Activated T-helper 2 cell treated with anti-CD3 and anti-CD28 coated beads, Interferon-gamma antibody, Interleukin-2, Interleukin-4, amounts not matched to agents 10 μg/mL and 5 μg/mL and 100 μg/mL, durations not matched to agents 14 hours and 24 hours and 36 hours (primary cell): ENCODE results near the gene TCF4. TPM values are rescaled to one million over a fixed set of nuclear protein-coding genes. Genes with fewer than 3 reads are reported as not detected.

Experiments used
- DNase-seq: peaks from one replicate; pipeline ENCODE4 v3.0.0; 2021; ENCODE audit warnings: low spot score
- H3K27ac Mint-ChIP-seq: one replicate; pipeline ENCODE4 v1.8.0; 2021; ENCODE audit warnings: mixed read lengths
- H3K27me3 Mint-ChIP-seq: one replicate; pipeline ENCODE4 v1.8.0; 2021; ENCODE audit warnings: low read depth, mixed read lengths
- H3K36me3 Mint-ChIP-seq: one replicate; pipeline ENCODE4 v1.8.0; 2021; ENCODE audit warnings: low read depth, mixed read lengths
- H3K4me1 Mint-ChIP-seq: one replicate; pipeline ENCODE4 v1.8.0; 2021; ENCODE audit warnings: low read depth, mixed read lengths
- H3K4me3 Mint-ChIP-seq: one replicate; pipeline ENCODE4 v1.8.0; 2021; ENCODE audit warnings: low read depth, mild to moderate bottlenecking, moderate library complexity, mixed read lengths
- H3K9me3 Mint-ChIP-seq: one replicate; pipeline ENCODE4 v1.8.0; 2021; ENCODE audit warnings: mixed read lengths
- intact Hi-C: fragments of 100-400 bp; cut with micrococcal nuclease; formaldehyde crosslinking; loops from one replicate; pipeline ENCODE4 v1.15.1; 2023
- total RNA-seq: library from RNA; stranded (reverse); gene quantifications from 2 replicates; pipeline ENCODE4 v1.2.3, GENCODE V29; 2022

Gene TCF4
- total RNA-seq, 1 donor from 2014 or later, result 5.5 TPM

DNA sequence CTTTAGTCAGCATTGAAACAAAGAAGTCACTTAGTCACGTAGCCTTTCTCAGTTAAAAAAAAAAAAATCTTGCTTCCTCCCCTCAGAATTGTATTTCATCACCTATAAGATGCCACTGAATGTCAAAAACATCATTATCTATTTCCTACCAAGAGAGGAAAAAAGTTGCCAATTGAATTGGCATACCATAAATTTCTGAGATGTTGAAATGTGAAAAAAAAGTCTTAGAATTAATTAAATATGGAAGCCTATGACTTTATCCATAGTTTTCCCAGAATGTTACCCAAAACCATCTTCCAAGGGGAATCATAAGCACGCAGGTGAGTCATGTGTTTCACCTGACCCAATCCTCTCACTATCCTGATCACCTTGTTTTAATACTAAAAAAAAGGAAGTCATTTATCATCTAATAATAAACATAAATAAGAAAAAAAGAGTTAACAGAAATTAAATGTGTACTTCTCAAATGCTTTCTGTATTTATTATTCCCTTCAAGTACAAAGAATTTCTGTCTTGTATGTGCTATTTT is 205.7 kb downstream of the TCF4 start:
- no peaks in the 10 kb centered on the region for H3K27me3 Mint-ChIP-seq
- H3K27ac Mint-ChIP-seq, result no peak overlapping the region
- no peaks in the 10 kb centered on the region for H3K9me3 Mint-ChIP-seq
- intact Hi-C loops, result no loop called here
- DNase-seq, result no peak
- no peaks in the 10 kb centered on the region for H3K36me3 Mint-ChIP-seq
- H3K4me1 Mint-ChIP-seq, result no peaks in the 10 kb centered on the region
- no peak overlapping the region for H3K4me3 Mint-ChIP-seq

DNA sequence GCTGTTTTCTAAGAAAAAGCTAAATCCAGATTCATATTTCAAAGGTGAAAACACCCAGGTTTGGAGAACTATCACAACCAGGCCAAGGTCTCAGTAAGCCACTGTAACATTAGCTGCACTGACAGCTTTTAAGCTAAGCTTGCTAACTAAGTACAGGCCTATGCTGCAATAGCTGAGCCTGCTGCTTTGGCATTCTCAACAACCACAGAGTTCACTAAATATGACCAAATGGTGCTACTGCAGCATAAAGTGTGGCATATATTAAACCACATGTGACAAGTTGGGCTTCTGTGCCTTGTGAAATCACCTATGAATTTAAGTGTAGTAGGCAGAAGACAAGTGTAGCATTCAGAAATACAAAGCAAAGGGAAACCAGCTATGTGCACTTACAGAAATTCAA is 206.7 kb downstream of the TCF4 start:
- DNase-seq, result no peak
- Mint-ChIP-seq H3K27ac (no peak overlapping the region), H3K4me3 (no peak overlapping the region), H3K27me3 (no peaks in the 10 kb centered on the region), H3K9me3 (no peaks in the 10 kb centered on the region), H3K36me3 (no peaks in the 10 kb centered on the region), H3K4me1 (peaks cover 5% of the 10 kb centered on the region)
- intact Hi-C loops, result no loop called here

DNA sequence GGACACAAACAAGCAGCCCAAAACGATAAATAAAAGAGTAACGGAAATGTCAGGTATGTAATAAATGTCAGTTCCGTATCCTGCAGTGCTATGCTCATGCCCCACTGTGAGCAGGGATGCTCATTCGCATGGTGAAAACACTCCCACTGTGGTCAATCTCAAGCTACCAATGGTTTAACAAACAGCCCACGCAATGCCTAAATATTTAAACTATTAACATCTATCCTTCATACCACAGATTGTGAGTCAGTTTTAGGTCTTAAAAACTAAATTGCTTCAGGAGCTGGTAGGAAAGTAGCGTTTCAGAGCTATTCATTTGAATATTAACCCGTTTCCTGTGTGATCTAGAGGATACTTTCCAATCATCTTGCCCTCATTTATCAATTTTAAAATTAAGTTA is 207.4 kb downstream of the TCF4 start:
- Mint-ChIP-seq H3K27me3 (no peaks in the 10 kb centered on the region), H3K27ac (no peak overlapping the region), H3K4me1 (peaks cover 5% of the 10 kb centered on the region), H3K9me3 (no peaks in the 10 kb centered on the region), H3K4me3 (no peak overlapping the region), H3K36me3 (no peaks in the 10 kb centered on the region)
- no peak for DNase-seq
- intact Hi-C loops, result no loop called here

DNA sequence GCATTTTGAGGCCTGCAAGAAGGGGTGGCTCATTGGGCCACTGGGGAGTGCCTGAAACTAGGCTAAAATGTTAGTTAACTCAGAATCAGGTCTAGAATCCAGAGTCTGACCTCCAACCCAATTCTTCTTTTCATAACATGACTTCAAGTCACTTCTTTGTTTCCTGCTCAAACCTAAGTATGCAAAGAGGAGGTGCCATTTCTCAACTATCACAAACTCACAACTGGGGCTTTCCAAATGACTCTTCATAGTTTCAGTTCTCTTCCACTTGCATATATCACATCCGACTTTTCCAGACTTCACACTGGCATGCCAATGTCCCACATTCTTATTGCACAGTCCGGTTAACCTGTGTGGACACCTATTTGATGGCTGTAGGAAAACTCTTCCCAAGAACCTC is 211.6 kb downstream of the TCF4 start:
- Mint-ChIP-seq H3K4me3 (no peak overlapping the region), H3K4me1 (peaks cover 5% of the 10 kb centered on the region), H3K9me3 (peaks cover 4% of the 10 kb centered on the region), H3K27me3 (no peaks in the 10 kb centered on the region), H3K36me3 (no peaks in the 10 kb centered on the region), H3K27ac (no peak overlapping the region)
- DNase-seq, result no peak
- intact Hi-C loops, result no loop called here

DNA sequence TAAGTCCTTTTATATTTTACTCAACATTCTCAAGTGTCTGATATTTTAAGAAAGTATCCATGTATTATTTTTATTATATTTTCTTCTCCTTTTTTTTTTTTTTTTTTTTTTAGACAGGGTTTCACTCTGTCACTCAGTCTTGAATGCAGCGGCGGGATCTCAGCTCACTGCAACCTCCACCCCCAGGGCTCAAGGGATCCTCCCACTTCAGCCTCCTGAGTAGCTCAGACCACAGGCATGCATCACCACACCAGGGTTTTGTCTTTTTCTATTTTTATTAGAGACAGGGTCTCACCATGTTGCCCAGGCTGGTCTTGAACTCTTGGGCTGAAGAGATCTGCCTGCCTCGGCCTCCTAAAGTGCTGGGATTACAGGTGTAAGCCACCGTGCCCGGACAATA is 212.1 kb downstream of the TCF4 start:
- H3K4me1 Mint-ChIP-seq, result peaks cover 5% of the 10 kb centered on the region
- DNase-seq, result no peak

DNA sequence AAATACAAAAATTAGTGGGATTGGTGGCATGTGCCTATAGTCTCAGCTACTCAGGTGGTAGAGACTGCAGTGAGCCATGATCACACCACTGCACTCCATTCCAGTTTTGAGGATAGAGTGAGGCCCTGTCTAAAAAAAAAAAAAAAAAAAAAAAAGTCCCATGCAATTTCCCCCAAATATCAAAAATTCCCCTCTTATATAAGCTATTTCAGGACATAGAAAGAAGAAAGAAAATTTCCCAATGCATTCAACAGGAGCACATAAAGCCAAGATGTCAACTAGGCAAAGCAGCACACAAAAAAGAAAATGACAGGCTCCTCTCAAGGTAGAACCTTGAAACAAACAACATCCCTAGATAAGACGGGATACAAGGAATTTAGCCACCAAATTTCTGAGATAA is 213.3 kb downstream of the TCF4 start:
- peaks cover 4% of the 10 kb centered on the region for H3K9me3 Mint-ChIP-seq
- H3K27me3 Mint-ChIP-seq, result no peaks in the 10 kb centered on the region
- no peak for DNase-seq
- no peak overlapping the region for H3K4me3 Mint-ChIP-seq
- H3K4me1 Mint-ChIP-seq, result peaks cover 5% of the 10 kb centered on the region
- H3K36me3 Mint-ChIP-seq, result no peaks in the 10 kb centered on the region
- no peak overlapping the region for H3K27ac Mint-ChIP-seq
- intact Hi-C loops, result no loop called here

More for the DNA sequence above, 212.1 kb downstream of the TCF4 start:
- H3K4me3 Mint-ChIP-seq, result no peak overlapping the region
- no peak overlapping the region for H3K27ac Mint-ChIP-seq
- H3K27me3 Mint-ChIP-seq, result no peaks in the 10 kb centered on the region
- intact Hi-C loops, result no loop called here
- H3K36me3 Mint-ChIP-seq, result no peaks in the 10 kb centered on the region
- peaks cover 4% of the 10 kb centered on the region for H3K9me3 Mint-ChIP-seq

DNA sequence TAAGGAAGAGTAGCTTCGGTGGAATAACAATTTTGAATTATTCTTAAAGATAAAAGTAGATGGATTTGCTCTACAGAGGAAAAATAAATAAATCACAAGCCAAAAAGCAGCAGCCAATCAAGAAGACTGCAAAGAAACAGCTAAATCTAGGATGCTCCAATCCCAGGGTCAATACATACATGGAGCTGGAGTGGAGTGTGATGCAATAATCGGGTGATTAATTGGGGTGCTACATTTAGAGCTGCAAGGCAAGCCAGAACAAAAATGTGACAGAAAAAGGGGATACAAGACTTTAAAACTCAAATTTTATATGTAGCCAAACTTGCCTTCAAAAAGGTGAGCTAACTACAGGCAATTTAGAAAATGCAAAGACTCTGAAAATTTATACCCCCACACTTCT is 215.8 kb downstream of the TCF4 start:
- H3K36me3 Mint-ChIP-seq, result no peaks in the 10 kb centered on the region
- intact Hi-C loops, result no loop called here
- peaks cover 5% of the 10 kb centered on the region for H3K4me1 Mint-ChIP-seq
- no peak for DNase-seq
- no peak overlapping the region for H3K4me3 Mint-ChIP-seq
- H3K27ac Mint-ChIP-seq, result no peak overlapping the region
- peaks cover 4% of the 10 kb centered on the region for H3K9me3 Mint-ChIP-seq
- no peaks in the 10 kb centered on the region for H3K27me3 Mint-ChIP-seq

DNA sequence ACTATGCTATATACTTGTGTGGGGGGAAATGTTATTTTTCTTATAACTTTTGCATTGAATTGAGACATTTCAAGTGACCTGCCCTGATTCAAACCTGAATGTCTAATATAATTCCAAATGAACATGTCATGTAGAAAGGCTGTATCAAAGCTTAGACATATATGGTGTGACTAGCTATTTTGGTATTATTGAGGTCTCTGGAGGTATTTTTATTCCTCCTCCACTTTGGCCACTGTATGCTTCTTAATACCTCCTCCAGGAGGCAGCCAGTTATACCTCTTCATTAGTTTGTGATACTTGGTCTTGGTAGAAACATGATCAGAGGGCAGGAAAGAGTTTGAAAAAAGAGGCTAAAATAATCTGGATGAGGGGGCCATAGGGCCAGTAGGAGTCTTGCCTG is 217.1 kb downstream of the TCF4 start:
- no peaks in the 10 kb centered on the region for H3K27me3 Mint-ChIP-seq
- H3K4me3 Mint-ChIP-seq, result no peak overlapping the region
- intact Hi-C loops, result no loop called here
- H3K36me3 Mint-ChIP-seq, result no peaks in the 10 kb centered on the region
- H3K4me1 Mint-ChIP-seq, result no peaks in the 10 kb centered on the region
- peaks cover 4% of the 10 kb centered on the region for H3K9me3 Mint-ChIP-seq
- DNase-seq, result no peak
- no peak overlapping the region for H3K27ac Mint-ChIP-seq

DNA sequence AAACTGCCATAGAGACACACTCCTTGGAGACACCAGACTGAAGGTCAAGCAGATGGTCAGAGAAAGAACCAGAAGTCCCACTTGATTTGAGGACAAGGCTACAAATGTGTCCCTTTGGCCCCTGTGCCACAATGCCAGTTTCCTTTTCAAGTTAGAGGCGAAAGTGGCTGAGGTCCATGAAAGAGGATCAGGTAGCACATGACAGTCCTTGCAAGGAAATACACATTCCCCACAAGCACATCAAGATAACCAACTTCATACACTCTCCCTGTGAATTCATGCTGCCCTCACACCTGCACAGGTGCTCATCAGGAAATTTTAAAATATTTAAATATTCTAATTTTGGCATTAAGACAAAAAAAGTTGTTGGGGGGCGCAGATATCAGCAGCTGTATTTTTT is 218.6 kb downstream of the TCF4 start:
- Mint-ChIP-seq H3K9me3 (no peaks in the 10 kb centered on the region), H3K4me1 (no peaks in the 10 kb centered on the region), H3K4me3 (no peak overlapping the region), H3K36me3 (no peaks in the 10 kb centered on the region), H3K27me3 (no peaks in the 10 kb centered on the region), H3K27ac (no peak overlapping the region)
- DNase-seq, result no peak
- intact Hi-C loops, result no loop called here

DNA sequence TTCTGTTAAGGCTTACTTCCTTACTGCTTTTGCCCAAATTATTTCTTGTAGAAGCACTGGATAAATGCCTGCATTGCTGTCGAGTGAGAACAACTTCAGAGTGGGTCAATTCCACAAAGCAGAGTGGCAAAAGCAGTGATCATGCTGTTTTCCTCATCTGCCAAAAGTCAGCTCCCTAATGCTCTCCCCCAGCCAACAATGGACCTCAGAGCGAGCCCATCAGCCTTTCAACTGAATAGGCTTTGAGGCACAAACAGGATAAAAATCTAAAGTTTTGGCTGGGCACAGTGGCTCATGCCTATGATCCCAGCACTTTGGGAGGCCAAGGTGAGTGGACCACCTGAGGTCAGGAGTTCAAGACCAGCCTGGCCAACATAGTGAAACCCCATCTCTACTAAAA is 222.7 kb downstream of the TCF4 start:
- DNase-seq, result no peak
- Mint-ChIP-seq H3K36me3 (no peaks in the 10 kb centered on the region), H3K27me3 (no peaks in the 10 kb centered on the region)

DNA sequence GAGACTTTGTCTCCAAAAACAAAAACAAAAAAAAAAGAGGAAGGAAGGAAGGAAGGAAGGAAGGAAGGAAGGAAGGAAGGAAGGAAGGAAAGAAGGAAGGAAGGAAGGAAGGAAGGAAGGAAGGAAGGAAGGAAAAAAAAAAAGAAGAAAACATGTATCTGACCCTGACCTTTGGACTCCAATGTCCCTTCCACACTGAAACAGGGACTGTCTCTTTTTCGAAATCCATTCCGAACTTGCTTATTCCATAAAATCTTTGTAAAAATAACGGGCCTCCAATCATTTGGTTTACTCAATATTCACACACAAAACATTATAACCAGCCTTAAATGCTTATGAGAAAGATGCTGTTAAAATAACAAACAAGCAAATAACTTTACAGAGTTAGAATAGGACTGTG is 225.7 kb downstream of the TCF4 start:
- DNase-seq, result no peak
- Mint-ChIP-seq H3K27me3 (peaks cover 3% of the 10 kb centered on the region), H3K36me3 (no peaks in the 10 kb centered on the region), H3K4me1 (no peaks in the 10 kb centered on the region), H3K27ac (no peak overlapping the region), H3K9me3 (no peaks in the 10 kb centered on the region), H3K4me3 (no peak overlapping the region)
- intact Hi-C loops, result no loop called here

More for the DNA sequence above, 222.7 kb downstream of the TCF4 start:
- Mint-ChIP-seq H3K4me3 (no peak overlapping the region), H3K4me1 (no peaks in the 10 kb centered on the region), H3K27ac (no peak overlapping the region), H3K9me3 (no peaks in the 10 kb centered on the region)
- intact Hi-C loops, result no loop called here

DNA sequence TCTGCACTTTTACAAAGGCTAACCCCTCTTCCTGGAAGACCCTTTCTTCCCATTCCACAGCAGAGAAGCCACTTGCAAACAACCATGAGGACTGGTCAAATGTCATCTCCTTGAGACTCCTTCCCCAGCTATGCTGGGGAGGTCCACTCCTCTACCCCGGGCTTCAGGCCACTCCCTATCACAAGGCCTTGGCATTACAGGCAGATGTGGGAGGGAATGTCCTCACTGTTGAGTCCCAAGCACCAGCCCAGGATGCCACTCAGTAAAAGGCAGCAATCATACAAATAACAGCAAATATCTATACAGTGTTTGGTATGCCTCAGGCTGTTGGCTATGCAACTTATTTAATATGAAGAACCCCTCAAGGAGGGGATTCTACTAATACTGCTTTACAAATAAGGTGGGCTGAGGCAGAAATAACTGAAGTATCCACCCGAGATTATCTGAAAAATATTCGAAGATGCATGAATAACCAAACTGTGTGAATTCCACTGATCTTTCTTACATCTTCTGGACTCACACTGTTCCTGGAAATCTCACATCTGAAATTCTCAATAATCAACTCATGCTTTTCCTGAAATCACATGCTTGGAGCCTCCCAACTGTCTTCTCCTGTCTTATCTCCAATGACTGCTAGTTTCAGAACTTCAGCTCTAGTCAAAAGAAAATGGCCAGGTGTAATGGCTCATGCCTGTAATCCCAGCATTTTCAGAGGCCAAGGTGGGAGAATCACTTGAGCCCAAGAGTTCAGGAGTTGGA is 226.3 kb downstream of the TCF4 start:
- Mint-ChIP-seq H3K4me1 (no peaks in the 10 kb centered on the region), H3K27ac (no peak overlapping the region), H3K27me3 (peaks cover 3% of the 10 kb centered on the region), H3K9me3 (no peaks in the 10 kb centered on the region), H3K36me3 (no peaks in the 10 kb centered on the region), H3K4me3 (no peak overlapping the region)
- intact Hi-C loops, result no loop called here
- no peak for DNase-seq

DNA sequence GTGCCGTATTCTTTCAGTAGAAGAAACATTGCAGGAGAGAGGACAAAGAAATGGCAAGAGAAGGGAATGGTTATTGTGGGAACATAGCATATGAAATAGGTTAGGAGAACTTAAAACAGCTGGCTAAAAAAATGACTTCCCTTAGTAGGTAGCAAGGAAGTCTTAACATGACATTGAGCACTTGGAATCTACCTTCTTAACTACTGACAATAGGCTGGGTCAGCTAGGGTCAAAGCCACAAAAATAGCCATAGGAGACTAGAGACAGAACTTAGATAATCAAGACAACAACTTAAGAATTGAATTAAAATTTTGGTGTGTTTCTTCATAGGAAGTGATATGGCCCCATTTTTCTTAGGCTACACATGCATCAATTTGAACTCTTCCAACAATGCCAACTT is 227.9 kb downstream of the TCF4 start:
- Mint-ChIP-seq H3K27ac (no peak overlapping the region), H3K4me1 (peaks cover 2% of the 10 kb centered on the region), H3K27me3 (peaks cover 3% of the 10 kb centered on the region), H3K9me3 (no peaks in the 10 kb centered on the region), H3K36me3 (no peaks in the 10 kb centered on the region), H3K4me3 (no peak overlapping the region)
- no peak for DNase-seq
- intact Hi-C loops, result no loop called here
